NCI-H748 (cell line): ENCODE measurements around the gene PPP2R3B.
"Not testable (repeated sequence)": the region's sequence is repeated elsewhere in the genome, so short reads cannot be mapped to it uniquely, and the experiment has no call there.

ENCODE experiments used
- DNase-seq: peaks from one replicate; lab custom pipeline; 2025; ENCODE audit not compliant: unreplicated experiment; lab: John Stamatoyannopoulos, UW

The PPP2R3B gene

GRCh38 chrX:305781-306613 lies 80.7 kb downstream of the PPP2R3B start:
- not testable (repeated sequence) for DNase-seq

- no peak for DNase-seq
Measured at GRCh38 chrX:302975-303374, 83.7 kb downstream of the PPP2R3B start.

GRCh38 chrX:300334-300733 lies 86.4 kb downstream of the PPP2R3B start:
- no peak for DNase-seq

- DNase-seq: no peak
Measured at GRCh38 chrX:298993-299392, 87.7 kb downstream of the PPP2R3B start.

- DNase-seq: no peak
Measured at GRCh38 chrX:295136-295535, 91.6 kb downstream of the PPP2R3B start.

GRCh38 chrX:292900-293897 lies 93.5 kb downstream of the PPP2R3B start:
- DNase-seq: no peak

GRCh38 chrX:291411-291901 lies 95.3 kb downstream of the PPP2R3B start:
- DNase-seq: no peak

- no peak for DNase-seq
Measured at GRCh38 chrX:290476-291166, 96.1 kb downstream of the PPP2R3B start.

GRCh38 chrX:288561-288991 lies 98.1 kb downstream of the PPP2R3B start:
- no peak for DNase-seq

GRCh38 chrX:287670-288069 lies 99.0 kb downstream of the PPP2R3B start:
- DNase-seq: no peak

- no peak for DNase-seq
Measured at GRCh38 chrX:285076-285677, 101.5 kb downstream of the PPP2R3B start.
